Stimulated activated CD4-positive, alpha-beta T cell treated with anti-CD3 and anti-CD28 coated beads, Interleukin-12 subunit alpha, Interleukin-12 subunit beta, amount 100 ng/mL, for 48 hours (primary cell): Measurements from ENCODE around the gene SESN2.

Experiments
- DNase-seq, 3 donors: peaks; one replicate each; pipeline ENCODE4 v3.0.0-alpha.2; 2020; ENCODE audit warnings: low read depth in 2 of 3, low spot score in 1 of 3

Gene SESN2

GRCh38 chr1:28249013-28249865, 10.1 kb upstream of the SESN2 start:
- DNase-seq = no peak

DNA sequence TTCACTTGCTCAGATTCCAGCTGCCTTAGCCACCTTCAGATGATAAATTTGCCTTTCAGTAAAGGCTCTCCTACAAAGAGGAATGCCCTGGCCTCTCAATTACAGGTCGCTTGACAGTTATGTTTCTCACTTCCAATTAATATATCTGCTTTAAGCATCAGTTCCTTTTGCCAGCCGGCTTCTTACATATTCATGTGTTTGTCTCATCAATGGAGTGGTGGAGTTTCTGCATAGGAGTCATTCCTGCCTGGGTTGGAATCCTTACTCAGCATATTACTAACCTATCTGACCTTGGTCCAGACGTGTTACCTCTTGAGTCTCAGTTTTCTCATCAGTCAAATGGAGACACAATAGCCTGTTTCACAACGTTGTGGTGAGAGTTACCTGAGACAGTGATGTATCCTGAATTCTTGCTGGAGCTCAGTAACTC, 9.4 kb upstream of the SESN2 start:
- no peak for DNase-seq

GRCh38 chr1:28256197-28256827, 3.0 kb upstream of the SESN2 start:
- DNase-seq = no peak

DNA sequence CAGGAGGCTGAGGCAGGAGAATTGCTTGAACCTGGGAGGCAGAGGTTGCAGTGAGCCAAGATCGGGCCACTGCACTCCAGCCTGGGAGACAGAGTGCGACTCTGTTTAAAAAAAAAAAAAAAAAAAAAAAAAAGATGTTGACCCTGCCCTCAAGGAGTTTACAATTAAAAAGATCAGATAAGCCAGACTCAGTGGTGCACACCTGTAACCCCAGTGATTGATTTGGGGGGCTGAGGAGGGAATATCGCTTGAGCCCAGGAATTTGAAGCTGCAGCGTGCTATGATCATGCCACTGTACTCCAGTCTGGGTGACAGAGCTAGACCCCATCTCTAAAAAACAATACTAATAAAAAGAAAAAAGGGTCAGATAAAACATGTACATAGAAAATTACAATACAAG, 1.6 kb upstream of the SESN2 start:
- DNase-seq = no peak

- no peak for DNase-seq
Observed at GRCh38 chr1:28258628-28259251, 578 bp upstream of the SESN2 start.

DNA sequence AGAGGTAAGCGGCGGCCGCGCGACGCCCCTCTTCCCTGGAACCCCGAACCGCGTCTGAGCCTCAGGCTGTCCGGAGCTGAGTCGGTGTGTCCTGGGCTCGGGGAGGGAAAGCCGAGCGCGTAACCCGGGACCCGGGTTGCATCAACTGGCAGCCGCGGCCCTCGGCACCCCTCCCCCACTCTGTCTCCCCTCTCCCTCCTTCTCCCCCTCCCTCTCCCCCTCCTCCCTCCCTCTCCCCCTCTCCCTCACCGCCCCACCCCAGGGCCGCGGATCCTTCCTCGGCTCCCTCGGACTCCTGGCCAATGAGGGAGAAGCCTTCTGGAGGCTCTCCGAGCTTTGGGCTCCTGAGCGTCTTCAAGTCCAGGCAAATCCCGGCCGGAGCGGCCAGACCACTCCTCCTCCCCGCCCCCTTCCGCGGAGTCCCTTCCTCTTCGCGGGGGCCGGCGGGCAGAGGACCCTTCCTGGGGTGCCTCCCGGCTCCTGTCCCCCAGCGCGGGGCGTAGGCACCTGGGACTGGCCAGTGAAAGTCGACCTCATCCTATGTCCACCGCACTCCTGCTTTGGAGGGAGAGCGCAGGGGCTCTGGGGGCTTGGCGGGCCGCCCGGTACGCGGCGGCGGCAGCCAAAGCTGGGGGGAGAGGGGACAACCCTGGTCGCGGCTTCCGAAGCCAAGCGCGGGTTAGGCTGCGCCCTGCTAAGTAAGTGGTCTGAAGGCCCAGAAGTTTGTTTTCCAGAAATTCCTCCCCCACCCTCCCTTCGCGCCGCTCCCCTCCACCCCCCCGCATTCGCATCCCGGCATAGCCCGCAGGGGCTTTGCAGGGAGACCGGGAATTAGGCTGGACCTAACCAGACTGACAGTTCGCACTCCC, 850 bp downstream of the SESN2 start:
- DNase-seq = no peak

DNA sequence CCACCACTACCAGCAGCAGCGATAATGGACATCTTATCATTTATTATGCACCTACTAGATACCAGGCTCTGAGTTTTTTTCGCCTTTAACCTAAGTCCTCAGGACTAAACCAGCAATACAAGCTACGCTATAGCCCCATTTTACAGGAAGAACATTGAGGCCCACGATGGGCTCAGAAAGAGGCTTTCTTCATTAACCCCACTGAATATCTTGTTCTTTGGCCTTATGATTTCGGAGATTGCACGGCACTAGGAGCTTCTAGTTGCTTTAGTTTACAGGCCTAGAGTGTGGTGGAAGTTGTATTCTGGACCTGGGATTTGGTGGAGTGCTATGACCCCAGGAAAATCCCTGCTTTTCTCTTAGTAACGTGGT, 1.5 kb downstream of the SESN2 start:
- no peak for DNase-seq

- DNase-seq = no peak
Observed at GRCh38 chr1:28264897-28265296, 5.6 kb downstream of the SESN2 start.

DNA sequence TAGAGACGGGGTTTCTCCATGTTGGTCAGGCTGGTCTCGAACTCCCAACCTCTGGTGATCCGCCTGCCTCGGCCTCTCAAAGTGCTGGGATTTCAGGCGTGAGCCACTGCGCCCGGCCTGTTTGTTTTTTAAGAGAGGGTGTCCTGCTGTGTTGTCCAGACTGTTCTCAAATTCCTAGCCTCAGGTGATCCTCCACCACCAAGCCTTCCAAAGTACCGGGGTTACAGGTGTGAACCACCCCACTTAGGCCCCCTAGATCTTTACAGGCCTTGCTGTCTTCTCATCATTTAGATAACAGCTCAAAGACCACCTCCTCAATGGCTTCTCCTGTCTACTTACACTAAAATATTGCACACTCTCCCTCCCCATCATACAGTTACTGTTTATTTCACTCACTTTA, 6.3 kb downstream of the SESN2 start:
- no peak for DNase-seq

DNA sequence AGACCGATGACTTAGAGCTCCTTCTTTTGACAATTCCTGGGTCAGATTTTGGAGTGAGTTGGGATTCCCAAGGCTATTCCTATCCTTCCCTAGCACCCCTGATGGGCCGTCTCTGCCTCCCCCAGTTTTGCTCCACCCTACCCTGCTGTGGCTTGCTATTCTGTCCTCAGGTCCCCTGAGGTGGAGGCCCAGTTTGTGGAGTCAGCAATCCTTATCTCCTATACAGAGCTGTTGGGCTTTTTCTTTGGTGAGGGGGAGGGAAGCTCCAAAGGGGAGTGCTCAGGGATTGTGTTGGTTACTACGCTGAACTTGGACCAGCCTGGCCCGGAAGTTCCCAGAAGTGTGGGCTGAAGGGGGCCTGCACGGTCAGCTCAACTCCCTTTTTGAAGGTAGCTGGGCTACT, 7.6 kb downstream of the SESN2 start:
- no peak for DNase-seq

- DNase-seq = no peak
Observed at GRCh38 chr1:28267633-28268032, 8.3 kb downstream of the SESN2 start.

GRCh38 chr1:28269529-28269928, 10.2 kb downstream of the SESN2 start:
- DNase-seq = no peak

DNA sequence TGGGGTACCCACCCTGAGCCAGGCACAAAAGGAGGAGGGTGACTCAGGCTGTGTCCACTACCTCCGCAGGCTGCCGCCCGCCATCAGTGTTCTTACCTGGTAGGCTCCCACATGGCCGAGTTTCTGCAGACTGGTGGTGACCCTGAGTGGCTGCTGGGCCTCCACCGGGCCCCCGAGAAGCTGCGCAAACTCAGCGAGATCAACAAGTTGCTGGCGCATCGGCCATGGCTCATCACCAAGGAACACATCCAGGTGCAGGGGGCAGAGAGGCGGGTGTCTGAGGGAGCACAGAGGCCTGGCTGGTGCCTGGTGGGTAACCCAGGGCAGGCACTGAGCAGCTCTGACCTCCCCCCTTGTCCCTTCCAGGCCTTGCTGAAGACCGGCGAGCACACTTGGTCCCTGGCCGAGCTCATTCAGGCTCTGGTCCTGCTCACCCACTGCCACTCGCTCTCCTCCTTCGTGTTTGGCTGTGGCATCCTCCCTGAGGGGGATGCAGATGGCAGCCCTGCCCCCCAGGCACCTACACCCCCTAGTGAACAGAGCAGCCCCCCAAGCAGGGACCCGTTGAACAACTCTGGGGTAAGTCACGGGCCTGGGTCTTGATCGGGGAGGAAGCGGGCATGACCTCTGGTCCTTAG, 13.0 kb downstream of the SESN2 start:
- DNase-seq = no peak

DNA sequence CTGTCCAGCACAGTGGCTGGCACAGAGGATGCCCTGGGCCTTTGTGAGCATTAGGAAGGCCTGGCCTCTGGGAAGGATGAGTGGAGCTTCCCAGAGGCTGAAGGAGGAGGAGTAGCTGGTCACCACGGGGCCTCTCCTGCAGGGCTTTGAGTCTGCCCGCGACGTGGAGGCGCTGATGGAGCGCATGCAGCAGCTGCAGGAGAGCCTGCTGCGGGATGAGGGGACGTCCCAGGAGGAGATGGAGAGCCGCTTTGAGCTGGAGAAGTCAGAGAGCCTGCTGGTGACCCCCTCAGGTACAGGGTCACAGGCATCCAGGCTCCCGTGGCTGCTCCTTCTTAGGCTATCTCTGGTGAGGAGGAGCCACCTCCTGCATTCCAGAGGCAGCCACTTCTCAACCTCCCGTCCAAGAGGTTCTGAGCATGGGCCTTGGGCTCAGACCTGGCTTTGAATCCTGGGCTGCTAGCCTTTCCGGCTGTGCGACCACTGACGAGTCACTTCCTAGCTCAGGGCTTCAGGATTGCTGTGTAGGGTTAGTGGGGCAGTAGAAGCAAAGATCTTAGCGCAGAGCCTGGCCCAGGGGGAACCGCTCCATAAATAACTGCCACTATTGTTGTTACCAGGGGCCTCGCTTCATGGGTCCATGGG, 14.0 kb downstream of the SESN2 start:
- DNase-seq = no peak

DNA sequence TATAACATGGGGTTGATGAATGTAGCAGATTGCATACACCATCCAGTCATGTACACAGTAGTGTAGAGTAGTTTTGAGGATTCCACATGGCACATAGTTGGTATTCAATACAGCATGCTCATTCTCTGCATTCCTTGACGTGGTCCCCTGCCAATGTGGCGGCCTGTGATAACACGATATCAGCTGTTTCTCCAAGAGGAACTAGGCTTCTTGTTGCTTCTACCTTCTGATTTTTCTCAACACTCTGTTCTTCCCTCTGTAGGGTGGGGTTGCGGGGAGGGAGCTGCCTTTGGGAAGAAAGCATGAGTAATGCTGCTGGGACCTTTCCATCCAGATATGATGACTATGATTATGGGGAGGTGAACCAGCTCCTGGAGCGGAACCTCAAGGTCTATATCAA, 19.4 kb downstream of the SESN2 start:
- DNase-seq = no peak

GRCh38 chr1:28279721-28280120, 20.4 kb downstream of the SESN2 start:
- no peak for DNase-seq

GRCh38 chr1:28280501-28280900, 21.2 kb downstream of the SESN2 start:
- DNase-seq = no peak

- DNase-seq = no peak
Observed at GRCh38 chr1:28280977-28281381, 21.7 kb downstream of the SESN2 start.

DNA sequence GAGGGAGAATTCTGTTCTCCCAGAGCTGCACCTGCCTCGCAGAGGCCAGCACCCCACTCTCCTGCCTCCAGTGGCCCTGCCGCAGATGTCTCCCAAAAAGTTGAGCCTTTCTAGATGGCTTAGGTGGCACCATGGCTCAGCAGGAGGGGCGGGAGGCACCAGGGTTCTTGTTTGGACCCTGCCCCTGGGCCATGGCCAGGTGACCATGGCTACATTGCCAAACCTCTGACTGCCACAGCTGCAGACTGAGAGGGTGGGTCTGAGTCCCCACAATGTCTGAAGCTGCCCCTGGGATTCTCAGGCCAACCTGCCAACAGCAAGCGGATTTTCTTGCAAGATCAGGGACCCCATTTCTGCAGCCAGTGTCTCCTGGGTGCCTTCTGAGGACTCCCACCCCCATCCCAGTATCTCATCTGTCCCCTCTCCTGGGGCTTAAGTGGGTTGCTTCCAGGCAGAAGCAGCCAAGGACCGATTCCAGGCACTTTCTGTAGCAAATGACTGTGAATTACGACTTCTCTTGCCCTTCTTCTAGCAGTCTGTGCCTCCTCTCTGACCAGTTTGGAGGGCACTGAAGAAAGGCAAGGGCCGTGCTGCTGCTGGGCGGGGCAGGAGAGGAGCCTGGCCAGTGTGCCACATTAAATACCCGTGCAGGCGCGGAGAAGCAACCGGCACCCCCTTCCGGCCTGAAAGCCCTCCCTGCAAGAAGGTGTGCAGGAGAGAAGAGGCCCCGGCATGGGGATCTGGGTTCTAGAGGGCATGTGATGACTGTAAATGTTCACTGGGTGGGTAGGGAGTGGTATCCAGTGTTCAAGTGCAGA, 22.5 kb downstream of the SESN2 start:
- DNase-seq = no peak
